Measurements from ENCODE around the gene MTUS2.

Gene MTUS2

GRCh38 chr13:29513002-29513980 is 693.2 kb downstream of the MTUS2 start:
- DNase-seq = no peak

GRCh38 chr13:29513981-29514719 is 694.0 kb downstream of the MTUS2 start:
- no peak for DNase-seq

- DNase-seq = no peak
Observed at GRCh38 chr13:29514720-29515310, 694.7 kb downstream of the MTUS2 start.

DNA sequence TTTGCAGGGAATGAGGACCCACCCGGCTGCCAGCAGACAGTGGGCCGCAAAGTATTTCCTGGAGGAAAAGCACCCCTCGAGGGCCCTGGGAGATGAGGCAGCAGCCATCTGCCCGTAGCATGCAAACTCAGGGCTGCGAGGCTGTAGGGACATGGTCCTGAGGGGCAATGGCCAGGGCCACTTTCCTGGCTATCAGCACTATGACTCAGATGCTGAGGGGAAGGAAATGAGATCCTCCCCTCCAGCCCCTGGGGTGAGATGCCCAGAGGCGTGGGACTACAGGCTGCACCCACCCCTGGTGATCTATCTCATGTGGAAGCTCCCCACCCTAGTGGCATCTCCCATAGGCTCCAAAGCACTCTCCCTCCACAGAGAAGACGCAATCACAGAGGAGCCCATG is 695.2 kb downstream of the MTUS2 start:
- DNase-seq = no peak

GRCh38 chr13:29516012-29516411 is 695.9 kb downstream of the MTUS2 start:
- DNase-seq = no peak

DNA sequence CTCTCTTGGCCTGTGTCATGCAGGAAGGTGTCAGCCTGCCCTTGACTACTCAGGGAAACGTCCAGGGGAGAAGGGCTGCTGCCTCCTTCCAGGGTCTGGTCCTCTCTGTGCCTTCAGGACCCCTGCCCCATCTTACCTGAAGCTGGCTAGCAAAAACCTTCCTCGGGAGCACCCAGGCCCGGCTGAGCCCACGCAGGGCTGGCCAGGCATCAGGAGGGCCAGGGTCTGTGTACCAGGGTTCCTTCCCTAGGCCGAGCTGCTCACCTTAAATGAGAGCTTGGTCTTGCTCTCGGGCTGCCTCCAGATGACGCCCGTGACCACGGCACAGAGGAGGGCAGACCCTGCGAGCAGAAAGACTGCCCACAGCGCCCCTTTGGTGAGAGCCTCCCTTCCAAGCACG is 696.7 kb downstream of the MTUS2 start:
- no peak for DNase-seq

GRCh38 chr13:29519921-29520320 is 699.8 kb downstream of the MTUS2 start:
- DNase-seq = no peak

DNA sequence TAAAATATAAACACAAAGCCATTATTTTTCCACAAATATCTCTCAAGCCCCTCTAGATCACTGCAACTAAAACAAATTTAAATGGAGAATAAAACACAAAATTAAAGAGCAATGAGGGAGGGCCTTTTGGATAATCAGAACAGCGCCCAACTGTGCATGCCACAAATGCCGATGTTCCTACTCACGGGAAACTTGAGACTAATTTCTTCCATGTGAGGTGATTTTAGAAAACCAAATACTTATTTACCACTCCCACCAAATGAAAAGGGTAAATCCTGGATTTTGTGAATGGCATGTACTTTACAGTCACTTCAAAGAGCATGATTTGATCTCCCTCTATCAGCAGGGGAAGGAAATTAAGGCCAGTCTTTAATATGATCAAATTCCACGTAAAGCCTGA is 700.5 kb downstream of the MTUS2 start:
- DNase-seq = no peak

GRCh38 chr13:29521336-29521735 is 701.2 kb downstream of the MTUS2 start:
- DNase-seq = no peak

GRCh38 chr13:29522044-29522685 is 702.0 kb downstream of the MTUS2 start:
- no peak for DNase-seq

- no peak for DNase-seq
Observed at GRCh38 chr13:29523199-29523961, 703.2 kb downstream of the MTUS2 start.

DNA sequence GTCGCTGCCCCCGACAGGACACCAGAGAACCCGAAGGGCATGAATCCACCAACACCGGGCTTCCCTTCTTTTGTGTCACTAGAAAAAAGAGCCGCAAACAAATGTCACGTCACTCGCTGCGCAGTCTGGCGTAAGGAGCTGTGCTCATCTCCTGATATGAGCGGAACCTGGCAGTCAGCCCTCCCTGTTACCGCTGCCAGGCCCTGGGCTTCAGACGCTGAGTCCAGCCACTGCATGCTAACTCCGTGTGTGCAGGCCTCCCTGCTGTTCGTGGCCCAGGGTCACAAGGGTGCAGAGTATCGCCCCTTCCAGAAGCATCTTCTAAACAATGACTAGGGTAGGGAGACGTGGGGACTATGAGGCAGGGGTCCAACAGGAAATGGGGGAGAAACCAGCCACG is 704.0 kb downstream of the MTUS2 start:
- no peak for DNase-seq

DNA sequence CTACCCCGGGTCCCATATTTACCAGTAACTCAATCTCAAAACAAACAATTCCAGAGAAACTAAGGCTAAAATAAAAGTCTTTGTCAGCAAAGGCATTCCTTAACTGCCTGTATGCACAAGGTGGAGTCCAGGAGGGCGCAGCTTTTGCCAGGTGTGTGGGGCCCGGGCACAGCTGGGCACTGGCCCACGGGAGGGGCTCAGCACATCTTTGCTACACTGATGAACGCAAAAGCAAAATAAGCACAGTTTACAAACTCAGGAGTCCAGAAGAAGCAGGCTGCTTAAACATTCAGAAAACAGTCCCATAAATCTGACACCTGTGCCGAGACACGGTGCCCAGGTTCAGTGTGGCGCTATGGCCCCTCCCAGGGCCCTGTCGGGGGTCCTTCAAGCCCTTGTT is 704.5 kb downstream of the MTUS2 start:
- DNase-seq = no peak

DNA sequence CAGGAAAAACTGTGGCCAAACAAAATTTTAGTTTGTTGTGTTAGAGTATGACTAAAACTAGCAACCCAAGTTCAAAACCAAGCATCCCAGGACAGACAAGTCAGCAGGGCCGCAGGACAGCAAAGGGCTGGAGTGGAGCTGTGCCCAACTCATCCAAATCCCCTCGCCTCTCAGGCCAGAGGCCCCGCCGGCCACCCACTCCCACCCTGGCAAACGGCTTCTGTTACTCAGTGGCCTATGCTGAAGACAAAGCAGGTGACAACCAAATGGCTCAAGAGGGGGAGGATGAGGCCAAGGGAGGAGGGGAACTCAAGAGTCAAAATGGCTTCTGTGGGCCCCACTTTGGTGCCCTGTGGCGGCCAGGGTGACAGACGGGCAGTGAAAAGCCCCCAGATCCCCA is 705.6 kb downstream of the MTUS2 start:
- DNase-seq = no peak

DNA sequence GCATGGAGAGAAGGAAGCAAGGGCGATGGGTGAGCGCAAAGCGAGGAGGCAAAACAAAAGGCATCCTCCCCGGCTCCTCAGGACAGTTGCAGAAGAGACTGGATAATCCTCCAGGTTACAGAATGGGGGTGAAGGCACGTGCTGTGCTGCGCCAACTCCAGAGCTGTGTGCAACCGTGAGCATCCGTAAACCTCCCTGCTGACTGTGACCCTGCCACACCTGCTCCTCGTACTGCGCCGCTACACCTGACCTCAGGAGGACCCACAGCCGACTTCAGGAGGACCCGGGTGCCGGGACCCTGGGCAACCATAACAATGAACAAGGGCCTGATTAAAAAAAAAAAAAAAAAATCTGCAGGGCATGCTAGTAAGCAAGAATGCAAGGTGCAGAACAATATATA is 706.6 kb downstream of the MTUS2 start:
- DNase-seq = no peak

DNA sequence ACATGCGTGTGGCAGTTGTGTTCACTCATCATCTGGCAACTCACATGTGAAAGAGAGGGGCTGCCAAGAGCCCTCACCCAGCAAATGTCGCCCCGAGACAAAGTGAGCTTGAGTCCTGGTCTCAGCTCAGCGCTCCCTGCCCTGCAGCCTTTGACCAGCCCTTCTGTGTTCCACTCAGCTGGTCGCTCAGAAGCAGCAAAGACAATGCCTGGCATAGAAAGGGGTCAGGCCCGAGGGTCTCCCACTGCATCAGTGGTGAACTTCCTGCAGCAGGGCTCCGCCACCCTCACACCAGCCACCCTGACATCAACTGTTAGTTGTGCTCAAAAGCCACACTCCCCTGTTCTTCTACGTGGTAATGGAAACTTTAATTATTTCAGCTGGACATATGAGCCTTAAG is 707.4 kb downstream of the MTUS2 start:
- DNase-seq = no peak

GRCh38 chr13:29527916-29528315 is 707.8 kb downstream of the MTUS2 start:
- DNase-seq = no peak

GRCh38 chr13:29529754-29530153 is 709.6 kb downstream of the MTUS2 start:
- no peak for DNase-seq

DNA sequence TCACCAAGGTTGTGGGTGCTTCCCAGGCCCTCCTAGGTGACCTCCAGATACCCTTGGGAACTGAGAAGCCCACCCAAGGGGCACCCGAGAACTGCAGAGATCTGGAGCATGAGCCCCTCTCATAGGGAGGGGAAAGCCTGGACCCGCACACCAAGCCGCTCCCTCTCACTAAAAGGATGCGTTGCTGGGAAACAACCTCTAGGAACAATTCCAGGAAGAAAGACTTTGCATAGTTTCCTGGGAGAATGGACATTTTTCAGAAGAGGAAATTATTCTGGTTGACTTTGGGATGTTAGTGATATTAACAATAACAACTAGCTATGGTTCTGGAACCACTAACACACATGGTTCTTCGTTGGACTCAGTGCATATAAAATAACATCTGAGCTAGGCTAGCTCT is 710.8 kb downstream of the MTUS2 start:
- no peak for DNase-seq

DNA sequence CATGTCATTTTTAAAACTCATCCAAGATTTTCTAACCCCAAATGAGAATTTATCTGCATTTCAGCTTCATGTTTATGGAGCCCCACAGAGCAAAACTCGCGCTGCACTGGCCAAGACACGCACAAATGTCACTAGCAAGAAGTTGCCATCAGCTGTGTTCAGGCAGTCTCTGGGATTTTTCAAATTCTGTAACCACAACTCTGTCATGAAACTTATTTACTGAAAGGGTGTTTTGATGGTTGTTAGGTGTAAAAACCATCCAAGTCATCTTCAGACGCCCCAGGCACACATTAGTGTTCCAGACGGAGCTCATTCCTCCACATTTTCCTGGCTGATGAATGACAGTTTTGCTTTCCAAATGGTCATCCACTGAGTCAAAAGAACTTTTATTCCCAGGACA is 712.0 kb downstream of the MTUS2 start:
- no peak for DNase-seq

GRCh38 chr13:29532821-29533220 is 712.7 kb downstream of the MTUS2 start:
- DNase-seq = no peak

DNA sequence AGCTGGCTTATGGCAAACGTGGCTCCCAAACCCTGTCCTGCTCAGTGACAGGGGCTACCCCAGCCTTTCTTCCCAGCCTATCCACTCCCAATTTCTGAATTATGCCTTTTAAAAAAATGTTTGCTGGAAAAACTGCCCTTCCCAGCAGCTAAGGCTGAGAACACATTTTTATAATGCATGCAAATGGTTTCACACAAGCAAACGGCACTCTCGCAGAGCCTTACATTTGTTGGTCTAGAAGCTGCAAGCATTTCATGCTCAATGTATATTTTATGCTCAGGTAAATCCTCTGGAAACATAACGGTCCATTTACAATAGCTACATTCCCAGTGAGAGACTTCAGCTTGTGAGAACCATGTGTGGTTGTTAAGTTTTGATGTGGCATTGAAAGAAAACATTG is 713.9 kb downstream of the MTUS2 start:
- DNase-seq = no peak

All from DMS79 (cell line).